ENCODE results near the gene DUT.

DNA sequence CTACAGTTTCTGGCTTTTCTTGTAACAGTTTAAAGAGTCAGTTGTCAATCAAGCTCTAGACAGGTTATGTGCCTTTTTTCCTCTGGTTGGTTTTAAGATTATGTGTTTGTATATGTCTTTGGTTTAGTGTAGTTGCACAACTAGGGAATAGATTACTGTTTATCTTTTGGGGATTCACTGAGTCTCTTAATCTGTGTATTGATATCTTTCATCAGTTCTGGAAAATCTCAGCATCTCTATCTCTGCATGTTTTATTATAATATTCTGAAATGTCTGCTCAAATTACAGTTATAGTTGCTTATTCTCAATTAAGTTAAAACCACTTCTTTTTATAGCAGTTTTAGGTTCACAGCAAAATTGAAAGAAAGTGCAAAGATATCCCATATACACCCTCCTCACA lies 14.3 kb downstream of the DUT start:
- TF ChIP-seq, protein P1, sequence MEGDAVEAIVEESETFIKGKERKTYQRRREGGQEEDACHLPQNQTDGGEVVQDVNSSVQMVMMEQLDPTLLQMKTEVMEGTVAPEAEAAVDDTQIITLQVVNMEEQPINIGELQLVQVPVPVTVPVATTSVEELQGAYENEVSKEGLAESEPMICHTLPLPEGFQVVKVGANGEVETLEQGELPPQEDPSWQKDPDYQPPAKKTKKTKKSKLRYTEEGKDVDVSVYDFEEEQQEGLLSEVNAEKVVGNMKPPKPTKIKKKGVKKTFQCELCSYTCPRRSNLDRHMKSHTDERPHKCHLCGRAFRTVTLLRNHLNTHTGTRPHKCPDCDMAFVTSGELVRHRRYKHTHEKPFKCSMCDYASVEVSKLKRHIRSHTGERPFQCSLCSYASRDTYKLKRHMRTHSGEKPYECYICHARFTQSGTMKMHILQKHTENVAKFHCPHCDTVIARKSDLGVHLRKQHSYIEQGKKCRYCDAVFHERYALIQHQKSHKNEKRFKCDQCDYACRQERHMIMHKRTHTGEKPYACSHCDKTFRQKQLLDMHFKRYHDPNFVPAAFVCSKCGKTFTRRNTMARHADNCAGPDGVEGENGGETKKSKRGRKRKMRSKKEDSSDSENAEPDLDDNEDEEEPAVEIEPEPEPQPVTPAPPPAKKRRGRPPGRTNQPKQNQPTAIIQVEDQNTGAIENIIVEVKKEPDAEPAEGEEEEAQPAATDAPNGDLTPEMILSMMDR (IDR thresholded peaks at IDR 0.05 in 8 of 11, conservative IDR thresholded peaks at IDR 0.05 in 3 of 11), result no peak
- no peak for TF ChIP-seq POLR2A (IDR thresholded peaks at IDR 0.05)
- no peak for TF ChIP-seq POLR2AphosphoS5 (IDR thresholded peaks at IDR 0.05)

Data from spleen (tissue), 7 donors.